Fibroblast of skin of scalp (primary cell): Measurements from ENCODE around the gene MAL.
"Not testable (repeated sequence)": the region's sequence is repeated elsewhere in the genome, so short reads cannot be mapped to it uniquely, and the experiment has no call there.

Experiments
- DNase-seq: peaks from one replicate; pipeline ENCODE4 v3.0.0-alpha.2; 2013

Gene MAL

DNA sequence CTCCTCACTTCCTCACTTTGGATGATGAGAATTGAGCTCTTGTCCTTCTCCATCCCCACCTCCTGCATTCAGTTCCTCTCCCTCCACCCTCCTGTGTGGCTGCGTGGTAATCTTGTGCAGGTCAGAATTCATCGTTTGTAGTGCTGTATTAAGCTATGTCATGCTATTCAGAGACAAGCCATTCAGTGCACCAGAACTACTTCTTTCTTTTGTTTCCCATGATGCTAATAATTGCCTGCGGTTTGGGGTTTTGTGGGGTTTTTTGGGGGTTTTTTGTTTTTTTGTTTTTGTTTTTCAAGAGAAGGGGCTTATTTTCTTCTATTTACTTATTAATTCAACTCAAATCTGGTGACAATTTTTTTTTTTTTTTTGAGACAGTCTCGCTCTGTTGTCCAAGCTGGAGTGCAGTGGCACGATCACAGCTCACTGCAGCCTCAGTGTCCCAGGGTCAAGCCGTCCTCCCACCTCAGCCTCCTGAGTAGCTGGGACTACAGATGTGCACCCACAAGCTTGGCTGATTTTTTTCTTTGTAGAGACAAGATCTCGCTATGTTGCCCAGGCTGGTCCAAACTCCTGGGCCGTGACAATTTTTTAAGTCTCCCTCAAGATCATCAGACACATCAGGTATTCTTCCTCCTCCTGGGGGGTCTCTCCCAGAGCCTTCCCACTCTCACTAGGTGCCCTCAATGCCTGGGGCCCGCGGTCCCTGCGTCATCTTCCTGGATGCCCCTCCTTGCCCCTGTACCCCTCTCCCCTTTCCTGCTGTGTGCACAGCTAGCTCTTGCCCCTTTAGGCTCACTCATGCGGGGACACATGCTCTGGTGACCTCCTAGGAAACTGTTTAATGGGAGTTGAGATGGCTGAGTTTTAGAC is 37.8 kb downstream of the MAL start:
- no peak for DNase-seq

DNA sequence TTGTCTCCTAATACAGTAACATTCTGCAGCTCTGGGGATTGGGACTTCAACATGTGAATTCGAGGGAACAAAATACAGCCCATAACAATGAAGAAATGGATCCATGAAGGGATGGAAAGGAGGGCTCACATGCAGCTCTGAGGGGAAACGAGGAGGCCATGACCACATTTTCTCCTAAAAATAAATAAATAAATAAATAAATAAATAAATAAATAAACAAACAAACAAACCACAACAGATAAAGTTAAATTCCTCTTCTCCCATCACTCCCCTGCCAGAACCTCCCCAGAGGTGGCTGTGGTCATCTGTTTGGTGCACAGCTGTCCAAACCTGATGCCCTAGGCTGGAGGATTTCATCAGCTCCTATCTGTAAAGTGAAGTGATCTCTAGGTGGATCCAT is 42.7 kb downstream of the MAL start:
- DNase-seq = no peak

DNA sequence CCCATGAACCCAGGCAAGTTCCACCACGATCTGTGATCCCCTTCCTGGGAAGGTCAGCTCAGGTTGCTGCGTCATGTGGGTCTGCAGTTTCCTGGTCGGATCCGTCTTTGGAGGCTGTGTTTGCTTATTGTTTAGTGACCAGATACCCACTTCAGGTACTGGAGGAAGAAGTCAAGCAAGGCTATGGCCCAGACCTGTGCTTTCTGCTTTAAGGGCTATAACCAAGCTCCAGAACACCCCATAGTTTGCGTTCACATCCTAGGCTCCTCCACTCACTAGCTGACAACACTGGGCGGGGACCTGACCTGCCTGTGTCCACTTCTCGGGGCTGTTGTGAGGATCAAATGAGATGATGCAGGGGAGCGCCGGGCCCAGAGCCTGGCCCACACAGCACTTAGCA is 44.0 kb downstream of the MAL start:
- DNase-seq = no peak

DNA sequence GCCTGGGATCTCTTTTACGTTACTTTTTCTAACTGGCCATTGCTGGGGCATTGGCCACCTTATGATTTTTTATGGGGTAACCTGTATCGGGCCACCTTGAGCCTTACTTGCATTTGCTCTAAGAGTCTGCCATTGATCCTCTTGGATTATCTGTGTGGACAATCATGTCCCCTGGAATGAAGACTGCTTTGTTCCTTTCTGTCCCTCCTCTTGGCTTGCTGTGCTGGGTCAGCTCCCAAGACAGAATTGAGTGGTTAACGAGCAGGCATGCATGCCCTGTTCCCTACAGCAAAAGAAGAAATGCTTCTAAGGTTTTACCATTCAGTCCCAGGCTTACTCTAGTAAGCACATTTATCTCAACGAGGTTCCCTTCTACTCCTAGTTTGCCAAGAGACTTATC is 46.3 kb downstream of the MAL start:
- DNase-seq = no peak

DNA sequence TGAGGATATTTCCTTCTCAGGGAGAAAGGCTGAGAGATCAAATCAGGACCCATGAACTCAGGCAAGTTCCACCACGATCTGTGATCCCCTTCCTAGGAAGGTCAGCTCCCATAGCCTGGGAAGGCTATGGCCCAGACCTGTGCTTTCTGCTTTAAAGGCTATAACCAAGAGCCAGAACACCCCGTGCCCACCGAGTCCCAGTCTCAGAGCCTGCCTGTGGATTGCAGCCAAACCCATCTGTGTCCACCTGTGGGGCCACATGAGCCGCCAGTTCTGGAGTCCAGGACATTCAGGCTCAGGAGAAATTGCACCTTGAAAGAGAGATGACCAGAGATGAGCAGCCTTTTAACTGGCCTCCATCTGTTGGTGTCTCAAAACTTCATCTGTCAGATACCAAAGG is 46.9 kb downstream of the MAL start:
- no peak for DNase-seq

DNA sequence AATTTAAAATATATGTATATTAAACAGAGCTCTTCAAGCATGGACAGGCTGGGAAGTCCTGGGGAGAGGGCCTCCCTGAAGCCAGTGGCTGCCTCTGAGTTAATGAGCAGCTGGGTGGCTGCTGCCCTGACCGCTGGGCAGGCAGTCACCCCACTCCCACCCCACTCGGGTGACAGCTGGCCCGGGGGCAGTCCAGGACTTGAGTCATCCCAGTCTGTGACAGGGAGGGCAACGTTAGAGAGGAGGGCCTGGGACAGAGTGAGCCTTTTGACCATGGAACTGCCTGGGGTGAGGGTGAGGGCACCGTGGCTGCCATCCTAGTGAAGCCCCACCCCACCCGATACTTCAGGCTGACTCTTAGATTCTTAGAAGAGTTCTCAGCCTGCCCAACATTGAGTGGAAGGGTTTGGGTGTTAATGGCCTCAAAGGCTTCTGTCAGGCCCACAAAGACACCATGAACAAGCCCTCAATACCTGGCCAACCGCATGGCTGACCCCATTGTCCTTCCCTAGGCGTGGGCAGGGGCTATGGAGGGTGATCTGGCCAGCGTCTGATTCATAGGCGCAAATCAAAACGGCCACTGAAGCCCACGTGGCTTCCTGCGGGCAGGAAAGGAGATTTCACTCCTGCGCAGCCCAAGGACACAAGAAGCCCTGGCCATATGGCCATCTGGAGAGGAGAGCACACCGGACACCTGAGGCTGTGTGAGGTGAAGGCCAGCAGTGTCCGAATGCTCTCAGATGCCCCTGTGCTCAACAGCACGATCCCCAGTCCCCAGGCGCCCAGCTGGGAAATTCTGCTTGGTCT is 48.6 kb downstream of the MAL start:
- no peak for DNase-seq

DNA sequence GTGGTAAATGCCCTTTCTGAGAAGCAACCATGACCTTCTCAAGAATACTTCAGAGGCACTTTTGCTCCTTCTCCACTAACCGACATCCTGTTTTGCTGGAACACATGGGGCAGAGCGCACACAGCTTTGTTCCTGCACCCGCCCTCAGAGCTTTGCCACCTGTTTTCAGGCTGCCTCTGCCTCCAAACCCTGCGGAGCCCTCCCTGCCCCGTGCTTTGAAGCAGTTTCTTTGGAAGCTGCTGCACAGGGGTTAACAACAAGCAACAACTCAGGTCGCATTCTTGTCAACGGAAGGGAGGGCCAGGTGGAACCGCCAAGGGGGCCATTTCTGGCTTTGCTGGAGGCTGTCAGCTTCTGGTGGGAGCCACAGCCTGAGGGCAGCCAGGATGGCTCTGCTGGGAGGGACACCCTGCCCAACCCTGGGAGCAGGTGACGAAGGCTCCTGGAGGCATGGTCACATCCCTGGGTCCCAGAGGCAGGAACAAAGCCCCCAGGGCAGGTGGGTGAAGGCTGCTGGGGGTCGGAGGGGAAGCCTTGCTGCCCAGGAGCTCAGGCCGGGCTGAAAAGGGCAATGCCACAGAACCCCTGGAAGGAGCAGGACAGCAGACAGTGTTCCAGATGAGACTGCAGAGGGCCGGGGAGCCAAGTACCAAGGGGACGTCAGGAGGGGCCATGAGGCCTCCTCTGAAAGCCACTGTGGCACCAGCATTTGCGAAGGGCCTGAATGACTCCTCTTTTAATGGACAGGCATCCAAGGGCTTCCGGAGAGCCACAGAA is 49.3 kb downstream of the MAL start:
- DNase-seq = no peak

DNA sequence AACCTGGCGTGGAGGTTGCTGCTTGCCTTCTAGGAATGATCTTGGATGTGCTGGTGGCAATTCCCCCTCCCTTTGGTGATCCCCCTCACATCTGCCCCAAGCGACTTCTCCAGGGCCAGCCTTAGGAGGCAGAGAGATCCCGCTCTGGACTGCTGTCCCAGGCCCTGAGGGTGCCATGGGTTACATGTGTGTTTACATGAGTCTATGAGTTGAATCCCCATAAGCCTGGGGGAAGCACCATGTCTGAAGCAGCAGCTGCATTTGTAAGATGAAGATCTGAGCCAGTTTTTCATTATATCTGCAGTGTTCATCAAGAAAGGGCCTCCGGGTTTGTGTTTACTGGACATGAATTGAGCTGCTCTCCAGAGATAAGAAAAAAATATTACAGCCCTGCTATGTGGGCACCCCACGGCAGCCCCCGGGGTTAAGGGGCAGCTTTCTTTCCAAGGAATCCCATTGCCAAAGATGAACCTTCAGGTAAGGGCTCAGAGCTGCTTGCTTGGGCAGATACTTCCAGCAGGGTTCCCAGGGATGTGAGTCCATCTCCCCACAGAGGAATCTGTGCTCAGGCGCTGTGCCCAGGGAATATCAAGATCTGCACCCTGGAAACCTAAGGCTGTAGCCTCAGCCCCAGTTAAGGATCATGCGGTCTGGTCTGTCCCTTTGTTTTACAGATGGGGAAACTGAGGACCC is 50.1 kb downstream of the MAL start:
- DNase-seq = no peak

DNA sequence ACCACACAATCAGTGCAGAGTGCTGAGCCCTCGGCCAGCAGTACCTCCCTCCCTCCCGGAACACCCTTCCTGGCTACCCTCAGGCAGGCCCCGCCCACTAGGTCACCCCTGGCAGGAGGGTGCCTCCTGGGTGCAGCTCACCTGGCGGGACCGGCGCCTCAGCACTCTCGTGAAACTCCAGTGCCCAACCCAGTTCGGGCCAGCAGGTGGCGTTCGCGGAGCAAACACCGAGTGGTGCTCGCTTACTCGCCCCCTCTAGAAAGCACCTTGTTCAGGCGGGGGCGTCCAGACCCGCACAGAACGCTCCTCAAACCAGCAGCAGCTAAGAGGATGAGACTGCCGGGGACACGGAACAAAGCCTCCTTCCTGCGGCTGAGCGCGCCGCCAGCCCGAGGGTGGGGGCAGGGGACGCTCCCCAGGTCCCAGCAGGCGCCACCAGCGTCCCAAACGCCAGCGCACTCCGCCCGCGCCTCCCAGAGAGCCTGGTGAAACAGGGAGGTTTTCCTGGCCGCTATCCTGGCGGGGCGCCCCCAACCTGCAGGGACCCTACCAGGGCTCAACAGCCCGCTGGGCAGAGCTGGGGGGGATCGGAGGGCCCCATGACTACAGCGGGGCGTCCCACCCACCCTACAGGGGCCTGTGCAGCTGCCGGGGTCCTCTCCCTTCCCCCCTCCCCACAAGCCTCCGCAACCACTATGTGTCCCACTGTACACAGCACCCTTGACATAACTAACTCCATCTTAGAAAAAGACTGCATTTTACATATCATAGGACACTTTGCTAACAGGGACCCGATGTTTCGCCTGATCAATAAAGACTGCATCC is 51.4 kb downstream of the MAL start:
- DNase-seq = peak; percentile 38

DNA sequence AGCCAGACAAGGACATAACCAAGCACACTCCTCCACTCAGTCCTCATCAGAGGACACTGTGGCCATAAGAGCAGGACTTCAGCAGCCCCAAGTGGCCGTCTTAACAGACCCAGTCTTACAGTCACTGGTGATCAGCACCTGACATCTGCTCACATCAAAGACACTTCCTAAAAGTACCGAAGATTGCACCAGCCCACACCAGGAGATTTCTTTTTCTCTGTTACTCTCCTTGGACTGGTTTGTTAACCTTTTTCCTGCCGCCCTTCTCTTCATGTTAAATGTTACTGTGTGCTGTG is 52.0 kb downstream of the MAL start:
- no peak for DNase-seq

DNA sequence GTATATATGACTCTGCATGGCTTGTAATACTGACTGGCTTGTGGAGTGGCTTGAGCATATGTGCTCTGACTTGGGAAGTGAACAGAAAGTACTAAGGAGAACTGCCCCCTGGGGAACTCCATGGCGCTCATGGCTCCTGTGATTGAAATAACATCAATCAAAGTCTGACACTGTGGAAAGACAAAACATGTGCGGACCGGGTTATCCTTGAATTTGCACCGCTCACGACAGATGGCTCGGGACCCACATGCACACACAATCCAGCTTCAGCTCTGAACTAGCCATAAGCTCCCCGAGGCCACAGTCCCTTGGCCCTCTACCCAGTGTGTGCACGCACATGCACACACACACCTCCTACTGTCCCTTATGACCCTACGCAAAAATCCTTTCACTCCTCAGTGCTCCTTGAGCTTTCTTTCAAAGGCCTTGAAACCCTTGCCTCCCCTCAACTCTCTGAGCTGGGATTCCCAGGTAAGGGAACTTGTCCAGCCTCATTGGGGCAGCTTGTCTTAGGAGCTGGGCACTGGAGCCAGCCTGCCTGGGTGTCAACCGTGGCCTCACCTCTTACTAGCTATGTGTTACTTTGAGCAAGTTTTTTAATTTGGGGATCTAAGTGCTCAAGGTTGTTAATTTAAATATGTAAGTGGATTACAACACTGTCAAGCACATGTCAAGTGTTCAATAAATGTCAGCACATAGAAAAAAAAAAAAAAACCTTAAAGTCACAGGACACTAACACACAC is 52.5 kb downstream of the MAL start:
- DNase-seq = no peak

DNA sequence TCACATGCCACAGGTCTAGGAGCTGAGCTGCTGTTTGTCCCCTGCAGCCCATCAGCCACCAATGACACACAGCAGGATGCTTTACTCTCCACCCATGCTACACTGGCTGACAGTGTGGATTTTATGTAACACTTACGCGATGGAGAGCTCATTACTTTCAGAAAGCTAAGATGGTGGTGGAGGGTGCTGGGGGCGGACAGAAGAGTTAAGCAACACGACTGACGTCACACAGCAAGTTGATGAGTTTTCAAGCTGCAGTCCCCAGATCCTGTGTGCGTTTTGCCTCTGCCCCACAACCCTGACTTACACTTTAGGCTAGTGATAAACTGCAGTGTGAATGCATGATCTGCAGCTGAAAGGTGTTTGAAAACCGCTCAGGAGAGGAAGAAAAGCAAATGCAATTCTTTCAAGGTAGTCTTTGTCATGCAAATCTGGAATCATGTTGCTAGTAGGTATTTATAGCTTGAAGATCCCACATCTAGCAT is 53.7 kb downstream of the MAL start:
- no peak for DNase-seq

DNA sequence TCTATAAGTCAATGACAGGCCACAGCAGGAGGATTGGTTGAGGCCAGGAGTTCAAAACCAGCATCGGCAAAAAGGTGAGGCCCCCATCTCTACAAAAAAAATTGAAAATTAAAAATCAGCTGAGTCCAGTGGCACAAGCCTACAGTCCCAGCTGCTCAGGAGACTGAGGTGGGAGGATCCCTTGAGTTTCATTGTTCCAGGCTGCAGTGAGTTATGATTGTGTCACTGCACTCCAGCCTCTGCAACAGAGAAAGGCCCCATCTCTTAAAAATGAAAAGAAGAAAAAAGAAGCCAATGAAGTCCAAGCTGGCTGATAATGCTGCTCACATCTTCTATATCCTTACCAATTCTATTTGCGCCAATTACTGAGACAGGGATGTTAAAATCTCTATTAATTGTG is 57.0 kb downstream of the MAL start:
- DNase-seq = no peak

DNA sequence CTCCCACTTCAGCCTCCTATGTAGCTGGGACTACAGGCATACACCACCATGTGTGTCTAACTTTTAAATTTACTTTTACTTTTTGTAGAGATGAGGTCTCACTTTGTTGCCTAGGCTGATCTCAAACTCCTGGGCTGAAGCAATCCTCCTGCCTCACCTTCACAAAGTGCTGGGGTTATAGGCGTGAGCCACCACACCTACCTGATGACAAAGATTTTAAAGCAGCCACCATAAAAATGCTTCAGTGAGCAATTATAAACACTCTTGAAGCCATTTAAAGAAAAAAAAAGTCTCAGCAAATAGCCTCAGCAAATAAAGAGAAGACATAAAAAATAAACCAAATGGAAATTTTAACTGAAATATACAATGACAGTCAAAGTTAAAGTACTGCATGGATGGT is 60.5 kb downstream of the MAL start:
- DNase-seq = no peak

DNA sequence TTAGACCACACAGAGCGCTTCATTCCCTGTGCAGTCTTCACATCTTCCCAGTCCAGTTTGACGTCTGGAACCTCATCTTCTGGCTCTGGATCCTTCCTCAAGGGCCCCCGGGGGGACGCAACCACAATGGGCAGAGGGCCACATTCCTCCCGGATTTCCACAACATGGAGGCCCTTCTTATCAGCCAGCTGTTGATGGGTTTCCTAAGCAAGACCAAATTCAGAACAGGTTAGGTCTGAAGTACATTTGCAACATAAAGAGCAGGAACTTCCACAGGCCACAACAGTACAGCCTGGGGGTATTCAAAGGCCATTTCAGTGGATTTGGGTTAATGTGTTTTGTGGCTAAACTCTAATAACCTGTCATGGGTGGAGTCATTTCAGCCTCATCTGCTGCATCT is 61.9 kb downstream of the MAL start:
- no peak for DNase-seq

DNA sequence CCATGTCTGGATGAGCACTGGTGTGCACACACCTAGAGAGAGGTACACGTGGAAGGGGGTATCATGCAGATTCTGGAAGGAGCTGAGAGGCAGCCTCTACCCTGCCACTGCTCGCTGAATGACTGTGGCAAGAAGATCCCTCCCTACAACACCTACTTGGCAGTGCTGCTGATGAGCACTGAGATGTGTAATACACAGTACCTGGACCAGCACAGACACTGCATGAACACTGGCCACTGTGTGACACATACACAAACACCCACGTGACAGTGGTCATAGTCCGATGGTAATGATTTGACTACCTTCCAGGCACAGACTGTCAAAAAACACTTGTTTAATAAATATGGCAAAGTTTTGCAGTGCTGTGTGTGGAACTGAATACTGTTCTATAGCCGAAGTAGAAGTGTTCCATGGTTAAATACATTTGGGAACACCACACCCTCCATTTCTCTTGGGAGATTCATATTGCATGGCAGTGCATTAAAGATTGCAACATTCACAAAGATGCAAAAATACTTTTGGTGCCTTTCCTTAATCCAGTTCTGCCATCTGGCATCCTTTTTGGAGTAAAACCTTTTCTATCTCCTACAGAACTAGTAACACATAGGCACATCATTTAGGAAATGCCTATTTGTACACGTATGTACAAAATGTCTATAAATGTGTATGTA is 66.5 kb downstream of the MAL start:
- DNase-seq = no peak

DNA sequence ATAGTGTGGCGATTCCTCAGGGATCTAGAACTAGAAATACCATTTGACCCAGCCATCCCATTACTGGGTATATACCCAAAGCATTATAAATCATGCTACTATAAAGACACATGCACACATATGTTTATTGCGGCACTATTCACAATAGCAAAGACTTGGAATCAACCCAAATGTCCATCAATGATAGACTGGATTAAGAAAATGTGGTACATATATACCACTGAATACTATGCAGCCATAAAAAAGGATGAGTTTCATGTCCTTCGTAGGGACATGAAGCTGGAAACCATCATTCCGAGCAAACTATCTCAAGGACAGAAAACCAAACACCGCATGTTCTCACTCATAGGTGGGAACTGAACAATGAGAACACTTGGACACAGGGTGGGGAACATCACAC is 72.8 kb downstream of the MAL start:
- not testable (repeated sequence) for DNase-seq

DNA sequence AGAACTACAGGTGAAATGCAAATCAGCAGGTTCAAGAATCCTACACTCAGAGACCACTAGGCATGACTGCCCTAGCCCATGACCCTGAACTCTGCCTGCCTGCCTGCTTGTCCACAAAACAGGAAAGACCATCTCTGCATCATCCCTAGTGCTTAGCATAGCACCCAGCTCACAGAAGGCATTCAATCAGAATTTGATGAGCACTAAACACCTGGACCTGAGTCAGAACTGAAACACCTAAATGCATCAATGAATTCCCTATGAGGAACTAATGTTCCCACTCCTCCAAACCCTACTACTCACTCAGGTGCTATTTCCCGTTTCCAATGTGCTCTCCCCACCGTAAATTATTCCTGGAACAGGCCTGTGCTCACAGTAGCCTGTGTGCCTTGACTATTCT is 74.4 kb downstream of the MAL start:
- DNase-seq = no peak
